Neural crest cell (in vitro differentiated cells): ENCODE data around the gene BCL2L12. TPM values are rescaled to one million over a fixed set of nuclear protein-coding genes. Genes with fewer than 3 reads are reported as not detected.

Experiments
- DNase-seq: peaks from one replicate; pipeline ENCODE4 v3.0.0; 2021; ENCODE audit warnings: low read depth, mixed read lengths, low spot score
- H3K27ac Mint-ChIP-seq: one replicate; pipeline ENCODE4 v1.8.0; 2021; ENCODE audit warnings: mild to moderate bottlenecking, mixed read lengths; ENCODE audit not compliant: unreplicated experiment
- H3K27me3 Mint-ChIP-seq: 2 replicates; pipeline ENCODE4 v1.8.0; 2021; ENCODE audit warnings: low read depth, mild to moderate bottlenecking, mixed read lengths
- H3K36me3 Mint-ChIP-seq: 2 replicates; pipeline ENCODE4 v1.8.0; 2021; ENCODE audit warnings: low read depth, mild to moderate bottlenecking, mixed read lengths
- H3K4me1 Mint-ChIP-seq: 2 replicates; pipeline ENCODE4 v1.8.0; 2021; ENCODE audit warnings: mixed read lengths
- H3K4me3 Mint-ChIP-seq: one replicate; pipeline ENCODE4 v1.8.0; 2021; ENCODE audit warnings: mild to moderate bottlenecking, mixed read lengths
- H3K9me3 Mint-ChIP-seq: 2 replicates; pipeline ENCODE4 v1.8.0; 2021; ENCODE audit warnings: mixed read lengths
- CTCF ChIP-seq: fragments of 200-600 bp; sonication (generic); conservative IDR thresholded peaks from 2 replicates; pipeline ENCODE4 v1.5.0; 2021; ENCODE audit warnings: antibody characterized with exemption, mild to moderate bottlenecking
- total RNA-seq: library from RNA; stranded (reverse); gene quantifications from 2 replicates; pipeline ENCODE4 v1.2.1, GENCODE V29; 2021

The BCL2L12 gene
- total RNA-seq, 1 donor from 2014 or later = 92.4 TPM

- peaks cover 6% of the 10 kb centered on the region for H3K36me3 Mint-ChIP-seq
- no peak overlapping the region for H3K27ac Mint-ChIP-seq
- no peaks in the 10 kb centered on the region for H3K27me3 Mint-ChIP-seq
- TF ChIP-seq CTCF = no peak
- peak overlapping the region; percentile 4 for H3K4me3 Mint-ChIP-seq
- no peak for DNase-seq
- H3K4me1 Mint-ChIP-seq = no peaks in the 10 kb centered on the region
- H3K9me3 Mint-ChIP-seq = no peaks in the 10 kb centered on the region
These were observed 12.3 kb upstream of the BCL2L12 start for GRCh38 chr19:49653466-49653806.

- no peak for DNase-seq
- peaks cover 6% of the 10 kb centered on the region for H3K36me3 Mint-ChIP-seq
- no peaks in the 10 kb centered on the region for H3K27me3 Mint-ChIP-seq
- no peak for TF ChIP-seq CTCF
- H3K27ac Mint-ChIP-seq = no peak overlapping the region
- no peaks in the 10 kb centered on the region for H3K9me3 Mint-ChIP-seq
- no peaks in the 10 kb centered on the region for H3K4me1 Mint-ChIP-seq
- no peak overlapping the region for H3K4me3 Mint-ChIP-seq
These were observed 11.2 kb upstream of the BCL2L12 start for GRCh38 chr19:49654581-49654980.

- no peaks in the 10 kb centered on the region for H3K9me3 Mint-ChIP-seq
- no peak for TF ChIP-seq CTCF
- H3K27ac Mint-ChIP-seq = no peak overlapping the region
- H3K4me1 Mint-ChIP-seq = no peaks in the 10 kb centered on the region
- DNase-seq = no peak
- H3K27me3 Mint-ChIP-seq = no peaks in the 10 kb centered on the region
- H3K36me3 Mint-ChIP-seq = peaks cover 10% of the 10 kb centered on the region
- H3K4me3 Mint-ChIP-seq = peak overlapping the region; percentile 27
These were observed 9.9 kb upstream of the BCL2L12 start for GRCh38 chr19:49655570-49656455.

GRCh38 chr19:49656456-49657109, 9.2 kb upstream of the BCL2L12 start:
- Mint-ChIP-seq H3K27ac (peak overlapping the region; percentile 37), H3K27me3 (no peaks in the 10 kb centered on the region), H3K9me3 (no peaks in the 10 kb centered on the region), H3K4me1 (no peaks in the 10 kb centered on the region), H3K36me3 (peaks cover 10% of the 10 kb centered on the region), H3K4me3 (peak overlapping the region; percentile 59)
- no peak for TF ChIP-seq CTCF
- no peak for DNase-seq

- Mint-ChIP-seq H3K4me3 (peak overlapping the region; percentile 12), H3K9me3 (no peaks in the 10 kb centered on the region), H3K4me1 (no peaks in the 10 kb centered on the region), H3K27ac (peak overlapping the region; percentile 67), H3K27me3 (no peaks in the 10 kb centered on the region), H3K36me3 (peaks cover 10% of the 10 kb centered on the region)
- TF ChIP-seq CTCF = no peak
- no peak for DNase-seq
These were observed 8.1 kb upstream of the BCL2L12 start for GRCh38 chr19:49657493-49658138.
